ENCODE data around the gene ABCA6.

ABCA6 gene

GRCh38 chr17:69130627-69131296 lies 10.9 kb downstream of the ABCA6 start:
- no peak overlapping the region for H3K9ac ChIP-seq (ENCODE audit: low read length)
- no peak overlapping the region for H3K27ac ChIP-seq (ENCODE audit: low read depth, low read length)
- H3K4me1 ChIP-seq (ENCODE audit: insufficient read depth, low read length): no peaks in the 10 kb centered on the region
- H3K4me3 ChIP-seq (ENCODE audit: low read depth in 1 of 2, low read length in 2 of 2): no peak overlapping the region
- peaks cover 12% of the 10 kb centered on the region for H3K36me3 ChIP-seq (ENCODE audit: insufficient read depth, low read length)
- no peaks in the 10 kb centered on the region for H3K9me3 ChIP-seq (ENCODE audit: low read length)
- H3K27me3 ChIP-seq (ENCODE audit: control insufficient read depth in 1 of 2, insufficient read depth in 2 of 2, low read length in 2 of 2): no peaks in the 10 kb centered on the region

GRCh38 chr17:69123626-69124025 lies 18.1 kb downstream of the ABCA6 start:
- no peaks in the 10 kb centered on the region for H3K9me3 ChIP-seq (ENCODE audit: low read length)
- H3K27me3 ChIP-seq (ENCODE audit: control insufficient read depth in 1 of 2, insufficient read depth in 2 of 2, low read length in 2 of 2): no peaks in the 10 kb centered on the region
- no peak overlapping the region for H3K4me3 ChIP-seq (ENCODE audit: low read depth in 1 of 2, low read length in 2 of 2)
- no peak overlapping the region for H3K9ac ChIP-seq (ENCODE audit: low read length)
- H3K36me3 ChIP-seq (ENCODE audit: insufficient read depth, low read length): no peaks in the 10 kb centered on the region
- H3K4me1 ChIP-seq (ENCODE audit: insufficient read depth, low read length): no peaks in the 10 kb centered on the region
- H3K27ac ChIP-seq (ENCODE audit: low read depth, low read length): no peak overlapping the region

- Histone ChIP-seq H3K27ac (ENCODE audit: low read depth, low read length) (no peak overlapping the region), H3K36me3 (ENCODE audit: insufficient read depth, low read length) (no peaks in the 10 kb centered on the region), H3K4me3 (ENCODE audit: low read depth in 1 of 2, low read length in 2 of 2) (no peak overlapping the region), H3K4me1 (ENCODE audit: insufficient read depth, low read length) (no peaks in the 10 kb centered on the region), H3K27me3 (ENCODE audit: control insufficient read depth in 1 of 2, insufficient read depth in 2 of 2, low read length in 2 of 2) (no peaks in the 10 kb centered on the region), H3K9ac (ENCODE audit: low read length) (no peak overlapping the region), H3K9me3 (ENCODE audit: low read length) (no peaks in the 10 kb centered on the region)
Observed at GRCh38 chr17:69122065-69122464, 19.6 kb downstream of the ABCA6 start.

- Histone ChIP-seq H3K9ac (ENCODE audit: low read length) (no peak overlapping the region), H3K4me1 (ENCODE audit: insufficient read depth, low read length) (no peaks in the 10 kb centered on the region), H3K27ac (ENCODE audit: low read depth, low read length) (no peak overlapping the region), H3K36me3 (ENCODE audit: insufficient read depth, low read length) (peaks cover 5% of the 10 kb centered on the region), H3K9me3 (ENCODE audit: low read length) (no peaks in the 10 kb centered on the region), H3K4me3 (ENCODE audit: low read depth in 1 of 2, low read length in 2 of 2) (no peak overlapping the region), H3K27me3 (ENCODE audit: control insufficient read depth in 1 of 2, insufficient read depth in 2 of 2, low read length in 2 of 2) (no peaks in the 10 kb centered on the region)
Observed at GRCh38 chr17:69117855-69118784, 23.6 kb downstream of the ABCA6 start.

GRCh38 chr17:69111794-69112193 lies 29.9 kb downstream of the ABCA6 start:
- Histone ChIP-seq H3K4me3 (ENCODE audit: low read depth in 1 of 2, low read length in 2 of 2) (no peak overlapping the region), H3K27ac (ENCODE audit: low read depth, low read length) (no peak overlapping the region), H3K9ac (ENCODE audit: low read length) (no peak overlapping the region), H3K36me3 (ENCODE audit: insufficient read depth, low read length) (peaks cover 8% of the 10 kb centered on the region), H3K9me3 (ENCODE audit: low read length) (no peaks in the 10 kb centered on the region), H3K4me1 (ENCODE audit: insufficient read depth, low read length) (no peaks in the 10 kb centered on the region), H3K27me3 (ENCODE audit: control insufficient read depth in 1 of 2, insufficient read depth in 2 of 2, low read length in 2 of 2) (no peaks in the 10 kb centered on the region)

DNA sequence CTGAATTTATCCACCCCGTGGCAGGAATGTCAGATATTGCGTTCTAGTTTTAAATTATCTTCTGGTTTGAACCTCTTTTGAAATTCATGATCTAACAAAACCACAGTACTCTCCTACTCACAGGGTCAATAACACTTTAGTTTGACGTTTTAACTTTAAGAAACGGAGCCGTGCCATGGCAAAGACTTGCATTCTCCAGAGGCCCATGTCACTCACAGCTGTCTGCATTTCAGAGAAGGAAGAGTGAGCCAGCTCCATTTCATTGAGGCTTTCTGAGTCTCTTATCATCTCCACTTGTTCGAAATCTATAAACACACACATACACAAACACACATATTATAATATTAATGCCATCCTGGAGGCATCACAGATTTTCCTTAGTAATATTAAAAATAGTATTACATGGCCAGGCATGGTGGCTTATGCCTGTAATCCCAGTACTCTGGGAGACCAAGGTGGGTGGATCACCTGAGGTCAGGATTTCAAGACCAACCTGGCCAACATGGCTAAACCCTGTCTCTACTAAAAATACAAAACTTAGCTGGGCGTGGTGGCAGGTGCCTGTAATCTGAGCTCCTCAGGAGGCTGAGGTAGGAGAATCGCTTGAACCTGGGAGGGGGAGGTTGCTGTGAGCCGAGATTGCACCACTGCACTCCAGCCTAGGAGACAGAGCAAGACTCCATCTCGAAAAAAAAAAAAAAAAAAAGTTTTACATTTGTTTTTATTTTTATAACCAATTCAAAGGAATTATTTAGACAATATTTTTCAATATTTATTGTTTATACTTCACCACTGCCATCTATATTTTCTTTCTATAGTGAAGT lies 35.6 kb downstream of the ABCA6 start:
- H3K9me3 ChIP-seq (ENCODE audit: low read length): no peaks in the 10 kb centered on the region
- H3K27me3 ChIP-seq (ENCODE audit: control insufficient read depth in 1 of 2, insufficient read depth in 2 of 2, low read length in 2 of 2): no peaks in the 10 kb centered on the region
- H3K27ac ChIP-seq (ENCODE audit: low read depth, low read length): no peak overlapping the region
- H3K4me3 ChIP-seq (ENCODE audit: low read depth in 1 of 2, low read length in 2 of 2): no peak overlapping the region
- no peak overlapping the region for H3K9ac ChIP-seq (ENCODE audit: low read length)
- no peaks in the 10 kb centered on the region for H3K36me3 ChIP-seq (ENCODE audit: insufficient read depth, low read length)
- no peaks in the 10 kb centered on the region for H3K4me1 ChIP-seq (ENCODE audit: insufficient read depth, low read length)

DNA sequence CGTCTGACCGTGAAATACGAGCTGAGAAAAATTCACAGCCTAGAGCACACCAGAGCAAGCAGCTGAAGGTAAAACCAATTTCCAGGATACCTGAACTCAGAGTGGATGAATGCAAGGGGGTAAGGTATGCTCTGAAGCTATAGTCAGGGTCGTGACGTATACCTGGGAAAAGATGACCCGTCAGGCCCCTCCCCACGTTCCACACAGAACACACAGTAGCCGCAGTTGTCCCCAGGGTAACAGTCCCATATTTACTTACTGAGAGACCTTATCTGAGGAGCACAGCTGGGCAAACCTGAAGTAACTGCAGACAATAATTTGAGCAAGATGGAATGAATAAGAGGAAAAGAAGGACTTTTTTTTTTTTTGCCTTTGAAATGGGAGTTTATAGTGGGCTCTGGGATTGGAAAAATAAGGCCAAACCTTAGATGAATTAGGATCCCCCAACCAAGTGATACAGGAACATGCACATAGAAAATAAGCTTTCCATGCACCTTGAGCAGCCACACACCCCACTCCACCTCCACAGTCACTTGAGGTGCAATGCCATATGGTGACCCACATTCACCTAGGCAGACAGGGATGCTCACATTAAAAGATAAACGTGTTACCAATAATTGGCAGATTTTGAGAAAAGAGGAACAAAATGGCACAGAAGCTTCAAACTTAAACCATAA lies 38.0 kb downstream of the ABCA6 start:
- Histone ChIP-seq H3K36me3 (ENCODE audit: insufficient read depth, low read length) (no peaks in the 10 kb centered on the region), H3K9me3 (ENCODE audit: low read length) (no peaks in the 10 kb centered on the region), H3K9ac (ENCODE audit: low read length) (no peak overlapping the region), H3K4me1 (ENCODE audit: insufficient read depth, low read length) (no peaks in the 10 kb centered on the region), H3K27me3 (ENCODE audit: control insufficient read depth in 1 of 2, insufficient read depth in 2 of 2, low read length in 2 of 2) (no peaks in the 10 kb centered on the region), H3K4me3 (ENCODE audit: low read depth in 1 of 2, low read length in 2 of 2) (no peak overlapping the region), H3K27ac (ENCODE audit: low read depth, low read length) (no peak overlapping the region)

- H3K27me3 ChIP-seq (ENCODE audit: control insufficient read depth in 1 of 2, insufficient read depth in 2 of 2, low read length in 2 of 2): no peaks in the 10 kb centered on the region
- no peak overlapping the region for H3K4me3 ChIP-seq (ENCODE audit: low read depth in 1 of 2, low read length in 2 of 2)
- H3K9me3 ChIP-seq (ENCODE audit: low read length): no peaks in the 10 kb centered on the region
- H3K4me1 ChIP-seq (ENCODE audit: insufficient read depth, low read length): no peaks in the 10 kb centered on the region
- H3K27ac ChIP-seq (ENCODE audit: low read depth, low read length): no peak overlapping the region
- H3K36me3 ChIP-seq (ENCODE audit: insufficient read depth, low read length): no peaks in the 10 kb centered on the region
- H3K9ac ChIP-seq (ENCODE audit: low read length): no peak overlapping the region
Observed at GRCh38 chr17:69098625-69099024, 43.1 kb downstream of the ABCA6 start.

DNA sequence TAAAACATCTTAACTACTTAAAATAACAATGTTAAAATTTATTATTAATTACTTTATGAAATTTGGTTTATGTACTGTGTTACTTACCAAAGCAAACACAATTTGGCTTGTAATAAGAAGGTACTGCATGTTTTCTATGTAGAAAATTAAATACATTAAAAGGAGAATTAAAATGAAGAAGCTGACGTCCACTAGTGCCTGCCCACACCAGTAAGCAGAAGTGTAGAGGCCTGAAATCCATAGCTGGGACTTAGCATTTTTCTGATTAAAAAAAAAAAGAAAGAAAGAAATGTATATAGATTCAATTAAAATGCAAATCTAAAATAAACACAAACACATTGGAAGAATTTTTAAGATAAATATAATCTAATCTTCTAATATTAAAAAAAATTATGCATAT lies 45.2 kb downstream of the ABCA6 start:
- no peaks in the 10 kb centered on the region for H3K36me3 ChIP-seq (ENCODE audit: insufficient read depth, low read length)
- no peak overlapping the region for H3K4me3 ChIP-seq (ENCODE audit: low read depth in 1 of 2, low read length in 2 of 2)
- no peaks in the 10 kb centered on the region for H3K9me3 ChIP-seq (ENCODE audit: low read length)
- no peak overlapping the region for H3K9ac ChIP-seq (ENCODE audit: low read length)
- H3K27me3 ChIP-seq (ENCODE audit: control insufficient read depth in 1 of 2, insufficient read depth in 2 of 2, low read length in 2 of 2): no peaks in the 10 kb centered on the region
- H3K4me1 ChIP-seq (ENCODE audit: insufficient read depth, low read length): no peaks in the 10 kb centered on the region
- H3K27ac ChIP-seq (ENCODE audit: low read depth, low read length): no peak overlapping the region

GRCh38 chr17:69093995-69094394 lies 47.7 kb downstream of the ABCA6 start:
- Histone ChIP-seq H3K9me3 (ENCODE audit: low read length) (no peaks in the 10 kb centered on the region), H3K4me1 (ENCODE audit: insufficient read depth, low read length) (no peaks in the 10 kb centered on the region), H3K9ac (ENCODE audit: low read length) (no peak overlapping the region), H3K4me3 (ENCODE audit: low read depth in 1 of 2, low read length in 2 of 2) (no peak overlapping the region), H3K36me3 (ENCODE audit: insufficient read depth, low read length) (no peaks in the 10 kb centered on the region), H3K27ac (ENCODE audit: low read depth, low read length) (no peak overlapping the region), H3K27me3 (ENCODE audit: control insufficient read depth in 1 of 2, insufficient read depth in 2 of 2, low read length in 2 of 2) (no peaks in the 10 kb centered on the region)

GRCh38 chr17:69093279-69093789 lies 48.4 kb downstream of the ABCA6 start:
- Histone ChIP-seq H3K9ac (ENCODE audit: low read length) (no peak overlapping the region), H3K36me3 (ENCODE audit: insufficient read depth, low read length) (no peaks in the 10 kb centered on the region), H3K4me1 (ENCODE audit: insufficient read depth, low read length) (no peaks in the 10 kb centered on the region), H3K27me3 (ENCODE audit: control insufficient read depth in 1 of 2, insufficient read depth in 2 of 2, low read length in 2 of 2) (no peaks in the 10 kb centered on the region), H3K4me3 (ENCODE audit: low read depth in 1 of 2, low read length in 2 of 2) (no peak overlapping the region), H3K27ac (ENCODE audit: low read depth, low read length) (no peak overlapping the region), H3K9me3 (ENCODE audit: low read length) (no peaks in the 10 kb centered on the region)
